Endothelial cell of umbilical vein (primary cell): ENCODE data around the gene MYMK. TPM values are rescaled to one million over a fixed set of nuclear protein-coding genes. Genes with fewer than 3 reads are reported as not detected.

Experiments
- BruUV-seq: library from RNA; stranded (reverse); fragments of 400-500 nt; replicated peaks from 2 replicates; lab custom pipeline; 2021; lab: Mats Ljungman, UMichigan
- CTCF ChIA-PET: fragments of 300-600, 350-600 bp; sonication (Branson Sonifier 250); formaldehyde crosslinking; loops from one replicate; lab custom pipeline; 2021; ENCODE audit warnings: antibody characterized with exemption, inconsistent platforms; lab: Charles Lee
- POLR2A ChIA-PET: fragments of 300-600, 350-600 bp; sonication (Branson Sonifier 250); formaldehyde crosslinking; loops from one replicate; lab custom pipeline; 2021; ENCODE audit warnings: antibody characterized with exemption, inconsistent platforms; lab: Charles Lee
- DNase-seq: peaks from one replicate; pipeline ENCODE4 v3.0.0-alpha.2; 2011; ENCODE audit warnings: low read depth, low spot score
- FAIRE-seq: peaks from 2 replicates; lab custom pipeline; 2011; peaks lifted over from hg19 to GRCh38; lab: Jason Lieb, UNC
- H2AFZ ChIP-seq: 2 replicates; pipeline ENCODE4 v1.6.0; 2012; ENCODE audit warnings: low read depth, low read length, control low read depth, inconsistent platforms
- H3K27ac ChIP-seq: 2 replicates; pipeline ENCODE4 v1.5.1; 2011; ENCODE audit warnings: low read depth, mild to moderate bottlenecking, control low read depth, low read length, moderate library complexity; ENCODE audit not compliant: insufficient read depth
- H3K27me3 ChIP-seq, 2 experiments: 2 replicates each; pipeline versions ENCODE4 v1.6.0 to v1.6.1; 2011; ENCODE audit warnings: low read length in 2 of 2, mixed read lengths in 1 of 2; ENCODE audit not compliant: control insufficient read depth in 2 of 2, insufficient read depth in 2 of 2
- H3K36me3 ChIP-seq, 2 experiments: 2 replicates in 1 of 2; 3 replicates in 1 of 2; pipeline ENCODE4 v1.5.1; 2011; ENCODE audit warnings: low read length in 2 of 2, mild to moderate bottlenecking in 1 of 2, moderate library complexity in 1 of 2; ENCODE audit not compliant: control insufficient read depth in 2 of 2, insufficient read depth in 2 of 2; ENCODE audit errors: extremely low read depth in 1 of 2
- H3K4me1 ChIP-seq: 3 replicates; pipeline ENCODE4 v1.5.1; 2011; ENCODE audit warnings: mild to moderate bottlenecking, low read length; ENCODE audit not compliant: control insufficient read depth, insufficient read depth; ENCODE audit errors: extremely low read depth
- H3K4me2 ChIP-seq: 2 replicates; pipeline ENCODE4 v1.6.1; 2011; ENCODE audit warnings: low read length, control low read depth, mixed read lengths; ENCODE audit not compliant: insufficient read depth
- H3K4me3 ChIP-seq, 3 experiments: fragments of 200-600 bp in 1 of 3; sonication (generic), shearing (Covaris generic) in 1 of 3; replicated peaks in 1 of 3; 2 replicates each; pipeline ENCODE4 v1.5.1; 2011 to 2016; ENCODE audit warnings: control low read depth in 3 of 3, low read length in 3 of 3, mild to moderate bottlenecking in 2 of 3, inconsistent platforms in 1 of 3, low read depth in 1 of 3, moderate library complexity in 1 of 3; ENCODE audit not compliant: insufficient read depth in 1 of 3
- H3K79me2 ChIP-seq: 2 replicates; pipeline ENCODE4 v1.6.0; 2012; ENCODE audit warnings: low read length, inconsistent platforms; ENCODE audit not compliant: control insufficient read depth, insufficient read depth
- H3K9ac ChIP-seq: replicated peaks from 2 replicates; pipeline ENCODE3; 2011; ENCODE audit warnings: low read length, control low read depth; ENCODE audit not compliant: insufficient read depth; ENCODE audit errors: extremely low read depth
- H3K9me1 ChIP-seq: replicated peaks from 3 replicates; pipeline ENCODE4 v1.6.0; 2011; ENCODE audit warnings: mild to moderate bottlenecking, low read length; ENCODE audit not compliant: control insufficient read depth, insufficient read depth; ENCODE audit errors: extremely low read depth
- H3K9me3 ChIP-seq: replicated peaks from 2 replicates; pipeline ENCODE4 v1.5.1; 2012; ENCODE audit warnings: low read length, inconsistent platforms; ENCODE audit not compliant: control insufficient read depth, insufficient read depth
- H4K20me1 ChIP-seq: replicated peaks from 2 replicates; pipeline ENCODE3; 2011; ENCODE audit warnings: mild to moderate bottlenecking, low read length; ENCODE audit not compliant: control insufficient read depth, insufficient read depth; ENCODE audit errors: extremely low read depth
- CTCF ChIP-seq, 2 donors: IDR thresholded peaks; 1 replicate in 1 of 2; 2 replicates in 1 of 2; pipeline ENCODE4 v1.5.1; 2011; ENCODE audit warnings: low read length in 2 of 2, mild to moderate bottlenecking in 2 of 2, moderate library complexity in 2 of 2, control low read depth in 1 of 2, inconsistent platforms in 1 of 2, low read depth in 1 of 2; ENCODE audit not compliant: insufficient read depth in 1 of 2; ENCODE audit errors: extremely low read depth in 1 of 2
- EZH2 ChIP-seq: IDR thresholded peaks from 2 replicates; pipeline ENCODE4 v1.6.1; 2012; ENCODE audit warnings: borderline replicate concordance, low read depth, mild to moderate bottlenecking, moderate library complexity, low read length, inconsistent platforms; ENCODE audit not compliant: severe bottlenecking
- FOS ChIP-seq: IDR thresholded peaks from 2 replicates; pipeline ENCODE4 v1.6.1; 2011; ENCODE audit warnings: mild to moderate bottlenecking, low read length, moderate library complexity, borderline replicate concordance; ENCODE audit not compliant: insufficient read depth
- GATA2 ChIP-seq: IDR thresholded peaks from 2 replicates; pipeline ENCODE4 v1.7.0; 2011; ENCODE audit warnings: low read depth, mild to moderate bottlenecking, moderate library complexity, mixed read lengths, low read length; ENCODE audit not compliant: insufficient read length, insufficient read depth
- JUN ChIP-seq: IDR thresholded peaks from 2 replicates; pipeline ENCODE4 v1.6.1; 2011; ENCODE audit warnings: borderline replicate concordance, low read depth; ENCODE audit not compliant: insufficient read length, insufficient read depth
- MAX ChIP-seq: IDR thresholded peaks from 2 replicates; pipeline ENCODE4 v1.6.1; 2011; ENCODE audit not compliant: insufficient read depth, insufficient read length
- MYC ChIP-seq: IDR thresholded peaks from one replicate; pipeline ENCODE4 v1.6.1; 2011; ENCODE audit warnings: mild to moderate bottlenecking, low read depth, low read length
- POLR2A ChIP-seq: IDR thresholded peaks from 2 replicates; pipeline ENCODE4 v1.6.1; 2012; ENCODE audit warnings: low read depth, mild to moderate bottlenecking, control low read depth, low read length
- POLR2AphosphoS5 ChIP-seq: IDR thresholded peaks from 2 replicates; pipeline ENCODE4 v1.6.1; 2012; ENCODE audit warnings: low read depth, mild to moderate bottlenecking, control low read depth, low read length, moderate library complexity; ENCODE audit not compliant: insufficient read depth
- dilution Hi-C: fragments of 300-500 bp; cut with MboI; formaldehyde crosslinking; loops from one replicate; pipeline ENCODE4 v1.15.0; 2019; ENCODE audit warnings: low sequenced_read_pairs; ENCODE audit not compliant: extremely low pct_ligation_motif_present
- intact Hi-C: fragments of 100-400 bp; cut with micrococcal nuclease; formaldehyde crosslinking; loops from one replicate; pipeline ENCODE4 v1.10.0; 2022
- polyA plus RNA-seq, 4 experiments: library from polyadenylated mRNA; depleted of rRNA in 3 of 4; stranded (reverse) in 3 of 4; unstranded in 1 of 4; fragments of >200 nt; gene quantifications; 2 replicates each; pipeline versions ENCODE4 v1.2.1 to v1.2.3, GENCODE V29; 2011 to 2012; ENCODE audit warnings: missing spikeins in 1 of 4
- total RNA-seq: library from RNA; stranded (reverse); gene quantifications from 2 replicates; pipeline ENCODE4 v1.2.3, GENCODE V29; 2021

Gene MYMK
- total and polyA plus RNA-seq, 2 donors (not counting 3 experiments of a cell fraction or from before 2014, with no cell fraction given) = not detected

- Histone ChIP-seq H3K79me2 (no peaks in the 10 kb centered on the region), H3K36me3 (no peaks in the 10 kb centered on the region), H3K4me3 (no peak overlapping the region), H4K20me1 (no peaks in the 10 kb centered on the region), H3K27ac (no peak overlapping the region), H3K27me3 (peaks cover 2 to 8% of the 10 kb centered on the region in 2 experiments), H2AFZ (no peak overlapping the region), H3K9ac (no peak overlapping the region), H3K4me2 (no peak overlapping the region), H3K9me3 (no peaks in the 10 kb centered on the region), H3K9me1 (no peaks in the 10 kb centered on the region), H3K4me1 (no peaks in the 10 kb centered on the region)
- DNase-seq (no peak), FAIRE-seq (no peak)
- TF ChIP-seq POLR2AphosphoS5 (no peak), MAX (no peak), MYC (no peak), FOS (no peak), POLR2A (no peak), JUN (no peak), EZH2 (no peak), CTCF (IDR thresholded peaks at IDR 0.05; ENCODE audit: extremely low read depth in 1 of 2, insufficient read depth in 1 of 2, low read depth in 1 of 2, low read length in 2 of 2) (no peak), GATA2 (no peak)
- dilution Hi-C loops = no loop called here
- POLR2A ChIA-PET = no interaction called here
- CTCF ChIA-PET = interaction anchor here (0.8 kb wide), 1 partner anchor 197 kb away, joined by 3 read pairs; no protein-coding TSS in a partner anchor
- BruUV-seq = no TSS peak
- intact Hi-C loops = no loop called here
These were observed 4.1 kb upstream of the MYMK start for GRCh38 chr9:133528876-133529241.
